Tibial nerve (tissue), 4 donors: ENCODE measurements around the gene PDZD2.

ENCODE experiments used
- CTCF ChIP-seq, 5 experiments: fragments of 200-600 bp in 3 of 5; fragments of 450-650 bp in 2 of 5; sonication (generic) in 3 of 5; IDR thresholded peaks; one replicate each; pipeline ENCODE4 v1.5.1; 2016 to 2019; ENCODE audit warnings: antibody characterized with exemption in 5 of 5, mild to moderate bottlenecking in 3 of 5, moderate library complexity in 2 of 5
- EP300 ChIP-seq, 2 donors: sonication (generic); formaldehyde crosslinking; IDR thresholded peaks; one replicate each; pipeline ENCODE4 v1.6.1; 2017; ENCODE audit warnings: antibody characterized with exemption in 2 of 2, mild to moderate bottlenecking in 1 of 2
- POLR2A ChIP-seq, 2 donors: fragments of 450-650 bp; IDR thresholded peaks; one replicate each; pipeline ENCODE4 v1.6.1; 2017; ENCODE audit warnings: antibody characterized with exemption in 2 of 2, mild to moderate bottlenecking in 2 of 2, moderate library complexity in 2 of 2

DNA sequence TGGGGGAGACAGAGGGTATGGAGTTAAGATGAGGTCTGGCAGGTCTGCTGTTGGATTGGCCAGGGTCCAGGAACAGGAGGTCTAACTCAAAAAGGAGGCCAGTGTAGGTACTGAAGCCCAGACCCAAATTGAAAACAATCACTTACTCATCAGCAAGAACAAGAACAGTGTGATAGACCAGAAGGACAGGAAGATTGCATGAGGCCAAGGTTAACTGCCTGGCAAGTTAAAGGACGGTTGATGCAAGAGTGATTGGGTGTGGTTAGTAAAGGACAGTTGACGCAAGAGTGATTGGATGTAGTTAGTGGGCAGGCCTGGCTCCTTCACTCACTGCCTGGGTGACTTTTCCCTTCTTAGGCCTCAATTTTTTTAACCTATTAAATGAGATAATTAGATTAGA is 132.6 kb downstream of the PDZD2 start:
- TF ChIP-seq CTCF (IDR thresholded peaks at IDR 0.05) (no peak), POLR2A (IDR thresholded peaks at IDR 0.05) (no peak), EP300 (IDR thresholded peaks at IDR 0.05) (no peak)
